ENCODE data around the gene CCDC68. TPM values are rescaled to one million over a fixed set of nuclear protein-coding genes. Genes with fewer than 3 reads are reported as not detected.

Gene CCDC68
- total RNA-seq, 1 donor from 2014 or later, result 15.8 TPM

DNA sequence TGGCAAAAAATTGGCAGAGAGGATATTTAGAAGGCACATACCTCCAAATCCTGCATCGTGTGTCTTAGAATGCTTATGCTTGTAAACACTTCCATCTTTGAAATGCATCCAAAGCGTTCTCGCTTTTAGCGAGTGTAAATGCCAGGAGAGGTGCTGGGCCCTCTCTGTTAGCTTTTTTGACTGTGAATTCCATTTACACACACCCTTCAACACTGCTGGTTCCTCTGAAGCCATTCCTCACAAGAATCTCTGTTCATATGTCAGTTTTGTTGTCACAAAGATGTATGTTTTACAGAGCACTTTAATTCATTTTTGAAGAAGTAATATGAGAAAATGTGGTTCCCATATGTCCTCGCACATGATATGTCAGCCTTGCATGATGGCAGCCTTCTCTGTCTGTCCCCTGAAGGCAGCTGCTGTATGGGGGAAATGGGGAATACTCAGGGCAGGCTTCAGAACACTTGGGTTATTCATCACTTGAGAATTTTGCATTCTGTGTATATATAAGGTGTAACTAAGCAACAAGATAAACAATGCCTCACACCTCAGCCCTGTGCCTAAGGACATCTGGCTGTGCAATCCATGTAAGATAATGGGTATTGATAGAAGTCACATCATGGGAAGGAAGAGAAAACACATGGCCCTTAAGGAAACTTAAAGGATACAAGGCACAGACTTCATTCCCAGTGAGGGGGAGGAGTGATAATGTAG lies 78.7 kb downstream of the CCDC68 start:
- intact Hi-C loops (cut with DNase I), result no loop called here
- no peak overlapping the region for H3K27ac ChIP-seq
- TF ChIP-seq, protein P1, sequence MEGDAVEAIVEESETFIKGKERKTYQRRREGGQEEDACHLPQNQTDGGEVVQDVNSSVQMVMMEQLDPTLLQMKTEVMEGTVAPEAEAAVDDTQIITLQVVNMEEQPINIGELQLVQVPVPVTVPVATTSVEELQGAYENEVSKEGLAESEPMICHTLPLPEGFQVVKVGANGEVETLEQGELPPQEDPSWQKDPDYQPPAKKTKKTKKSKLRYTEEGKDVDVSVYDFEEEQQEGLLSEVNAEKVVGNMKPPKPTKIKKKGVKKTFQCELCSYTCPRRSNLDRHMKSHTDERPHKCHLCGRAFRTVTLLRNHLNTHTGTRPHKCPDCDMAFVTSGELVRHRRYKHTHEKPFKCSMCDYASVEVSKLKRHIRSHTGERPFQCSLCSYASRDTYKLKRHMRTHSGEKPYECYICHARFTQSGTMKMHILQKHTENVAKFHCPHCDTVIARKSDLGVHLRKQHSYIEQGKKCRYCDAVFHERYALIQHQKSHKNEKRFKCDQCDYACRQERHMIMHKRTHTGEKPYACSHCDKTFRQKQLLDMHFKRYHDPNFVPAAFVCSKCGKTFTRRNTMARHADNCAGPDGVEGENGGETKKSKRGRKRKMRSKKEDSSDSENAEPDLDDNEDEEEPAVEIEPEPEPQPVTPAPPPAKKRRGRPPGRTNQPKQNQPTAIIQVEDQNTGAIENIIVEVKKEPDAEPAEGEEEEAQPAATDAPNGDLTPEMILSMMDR (IDR thresholded peaks at IDR 0.05), result no peak
- H3K36me3 ChIP-seq, result no peaks in the 10 kb centered on the region
- H3K27me3 ChIP-seq, result no peaks in the 10 kb centered on the region
- no peak for DNase-seq (ENCODE audit: low spot score in 2 of 2)
- no peaks in the 10 kb centered on the region for H3K4me1 ChIP-seq
- H3K4me3 ChIP-seq, result no peak overlapping the region
- H3K9me3 ChIP-seq, result no peaks in the 10 kb centered on the region

DNA sequence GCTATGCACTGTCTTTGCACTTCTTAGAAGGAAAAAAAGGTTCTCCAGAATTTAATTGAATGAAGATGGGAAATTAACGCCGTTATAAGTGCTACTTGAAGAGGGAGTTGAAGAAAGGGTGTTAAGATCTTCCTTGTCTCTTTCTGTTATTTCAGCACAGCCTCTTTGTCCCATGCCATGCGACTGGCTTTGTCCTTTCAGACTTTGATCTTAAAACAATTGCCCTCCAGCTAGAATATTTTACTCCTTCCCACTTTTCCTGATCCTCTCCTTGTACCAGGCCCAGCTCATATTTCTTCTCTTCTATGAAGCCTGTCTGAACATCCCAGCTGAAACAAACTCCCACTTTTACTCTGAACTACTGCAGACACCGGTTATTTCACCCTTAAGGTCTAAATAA lies 79.6 kb downstream of the CCDC68 start:
- H3K9me3 ChIP-seq, result no peaks in the 10 kb centered on the region

DNA sequence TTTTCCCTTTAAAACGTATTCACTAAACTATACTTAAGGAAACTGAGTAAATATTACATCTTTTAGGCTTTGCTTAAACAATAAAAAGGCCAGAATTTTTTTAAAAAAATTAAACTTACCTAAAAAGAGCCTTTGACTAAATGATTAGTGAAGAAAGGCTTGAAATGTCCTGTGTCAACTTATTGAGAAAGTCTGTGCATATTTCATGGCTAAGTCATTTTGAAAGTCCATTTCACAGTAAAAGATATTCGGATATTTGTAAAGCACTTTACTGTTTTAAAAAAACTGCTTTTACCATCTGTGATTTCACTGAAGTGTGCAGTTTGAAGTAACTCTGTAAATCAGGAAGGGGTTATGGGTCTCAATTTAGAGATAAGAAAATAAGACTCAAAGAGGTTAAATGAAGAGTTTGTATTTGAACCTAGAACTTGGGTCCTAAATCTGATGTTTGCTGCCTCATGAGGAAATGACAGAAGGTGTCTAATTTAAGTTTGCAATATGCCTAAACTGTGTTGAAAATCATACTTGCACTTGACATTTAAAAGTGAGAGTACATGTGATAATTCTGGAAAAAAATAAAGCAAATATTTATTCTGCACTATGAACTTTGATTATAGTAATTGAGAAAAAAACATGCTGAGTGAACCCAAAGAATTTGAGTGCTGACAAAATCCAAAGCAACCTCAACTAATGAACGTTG lies 80.5 kb downstream of the CCDC68 start:
- H3K36me3 ChIP-seq, result no peaks in the 10 kb centered on the region
- H3K4me3 ChIP-seq, result no peak overlapping the region
- no peaks in the 10 kb centered on the region for H3K27me3 ChIP-seq
- no peaks in the 10 kb centered on the region for H3K9me3 ChIP-seq
- TF ChIP-seq, protein P1 (IDR thresholded peaks at IDR 0.05), result no peak
- no peaks in the 10 kb centered on the region for H3K4me1 ChIP-seq
- no peak overlapping the region for H3K27ac ChIP-seq
- intact Hi-C loops (cut with DNase I), result no loop called here
- no peak for DNase-seq (ENCODE audit: low spot score in 2 of 2)

More for the DNA sequence above, 79.6 kb downstream of the CCDC68 start:
- intact Hi-C loops (cut with DNase I), result no loop called here
- Histone ChIP-seq H3K36me3 (no peaks in the 10 kb centered on the region), H3K27me3 (no peaks in the 10 kb centered on the region), H3K27ac (no peak overlapping the region), H3K4me3 (no peak overlapping the region), H3K4me1 (no peaks in the 10 kb centered on the region)
- TF ChIP-seq, protein P1 (IDR thresholded peaks at IDR 0.05), result no peak
- DNase-seq (ENCODE audit: low spot score in 2 of 2), result no peak

GRCh38 chr18:54878159-54878622 lies 81.1 kb downstream of the CCDC68 start:
- TF ChIP-seq, protein P1 (IDR thresholded peaks at IDR 0.05), result no peak
- Histone ChIP-seq H3K36me3 (no peaks in the 10 kb centered on the region), H3K4me3 (no peak overlapping the region), H3K27ac (no peak overlapping the region), H3K4me1 (no peaks in the 10 kb centered on the region), H3K27me3 (no peaks in the 10 kb centered on the region), H3K9me3 (no peaks in the 10 kb centered on the region)
- no peak for DNase-seq (ENCODE audit: low spot score in 2 of 2)
- intact Hi-C loops (cut with DNase I), result no loop called here

- TF ChIP-seq, protein P1 (IDR thresholded peaks at IDR 0.05), result no peak
- Histone ChIP-seq H3K27ac (no peak overlapping the region), H3K4me3 (no peak overlapping the region), H3K27me3 (no peaks in the 10 kb centered on the region), H3K36me3 (no peaks in the 10 kb centered on the region), H3K9me3 (no peaks in the 10 kb centered on the region), H3K4me1 (no peaks in the 10 kb centered on the region)
- intact Hi-C loops (cut with DNase I), result no loop called here
- no peak for DNase-seq (ENCODE audit: low spot score in 2 of 2)
Measured at GRCh38 chr18:54877076-54877475, 82.2 kb downstream of the CCDC68 start.

Data from ascending aorta (tissue), 2 donors.